ENCODE data around the gene NXPH2.
"Not testable (repeated sequence)": the region's sequence is repeated elsewhere in the genome, so short reads cannot be mapped to it uniquely, and the experiment has no call there.

Gene NXPH2

DNA sequence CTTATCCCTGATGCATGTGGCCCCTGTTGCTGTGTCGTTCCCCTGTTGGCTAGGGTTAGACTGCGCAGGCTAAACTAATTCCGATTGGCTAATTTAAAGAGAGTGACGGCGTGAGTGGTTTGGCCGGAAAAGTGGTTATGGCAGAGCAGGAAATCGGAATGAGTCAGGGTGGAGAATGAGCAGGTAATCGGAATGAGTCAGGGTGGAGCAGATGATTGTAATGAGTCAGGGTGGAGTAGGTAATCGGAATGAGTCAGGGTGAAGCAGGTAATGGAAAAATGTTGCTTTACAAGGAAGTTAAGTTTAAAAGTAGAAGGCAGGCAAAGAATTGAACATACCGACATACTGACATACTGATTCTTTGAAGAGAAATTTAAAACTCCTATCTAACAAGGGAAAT lies 135.4 kb downstream of the NXPH2 start:
- in situ Hi-C loops (cut with HindIII; ENCODE audit: low sequenced_read_pairs) = not testable (repeated sequence)

GRCh38 chr2:138640921-138641676 lies 139.1 kb downstream of the NXPH2 start:
- in situ Hi-C loops (cut with HindIII; ENCODE audit: low sequenced_read_pairs) = no loop called here

DNA sequence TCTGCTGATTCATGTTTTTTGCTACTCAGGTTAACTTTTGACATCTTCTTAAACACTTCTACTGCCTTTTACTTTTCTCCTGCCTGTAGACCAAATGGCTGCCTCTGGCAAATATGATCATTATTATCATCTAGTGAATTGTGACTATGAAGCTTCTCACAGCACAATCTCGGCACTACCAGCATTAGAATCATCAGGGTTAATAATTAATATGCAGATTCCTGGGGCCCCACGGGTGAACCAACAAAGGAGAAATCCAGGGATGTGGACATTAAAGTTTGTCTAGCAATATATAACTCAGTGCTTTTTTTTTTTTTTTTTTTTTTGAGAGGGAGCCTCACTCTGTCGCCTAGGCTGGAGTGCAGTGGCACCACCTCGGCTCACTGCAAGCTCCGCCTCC lies 142.5 kb downstream of the NXPH2 start:
- in situ Hi-C loops (cut with HindIII; ENCODE audit: low sequenced_read_pairs) = no loop called here

DNA sequence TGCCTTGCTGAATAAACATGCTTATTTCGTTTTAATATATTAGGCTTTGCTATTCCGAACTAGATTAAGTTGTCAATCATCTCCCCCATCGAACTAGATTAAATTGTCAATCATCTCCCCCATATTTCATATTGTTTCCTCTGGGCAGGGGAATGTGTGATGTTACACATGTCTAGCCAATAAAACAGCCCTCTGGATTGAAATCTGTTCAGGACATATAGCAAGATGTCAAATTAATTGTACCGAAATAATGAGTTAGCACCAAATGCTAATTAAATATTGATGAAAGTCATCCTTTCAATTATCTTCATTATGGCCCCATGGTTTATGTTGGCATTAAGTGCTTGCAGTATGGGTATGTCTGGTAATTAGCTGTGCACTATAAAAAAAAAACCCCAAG lies 143.1 kb downstream of the NXPH2 start:
- in situ Hi-C loops (cut with HindIII; ENCODE audit: low sequenced_read_pairs) = no loop called here

- in situ Hi-C loops (cut with HindIII; ENCODE audit: low sequenced_read_pairs) = no loop called here
Measured at GRCh38 chr2:138633049-138633448, 147.1 kb downstream of the NXPH2 start.

- in situ Hi-C loops (cut with HindIII; ENCODE audit: low sequenced_read_pairs) = no loop called here
Measured at GRCh38 chr2:138632066-138632620, 148.0 kb downstream of the NXPH2 start.

DNA sequence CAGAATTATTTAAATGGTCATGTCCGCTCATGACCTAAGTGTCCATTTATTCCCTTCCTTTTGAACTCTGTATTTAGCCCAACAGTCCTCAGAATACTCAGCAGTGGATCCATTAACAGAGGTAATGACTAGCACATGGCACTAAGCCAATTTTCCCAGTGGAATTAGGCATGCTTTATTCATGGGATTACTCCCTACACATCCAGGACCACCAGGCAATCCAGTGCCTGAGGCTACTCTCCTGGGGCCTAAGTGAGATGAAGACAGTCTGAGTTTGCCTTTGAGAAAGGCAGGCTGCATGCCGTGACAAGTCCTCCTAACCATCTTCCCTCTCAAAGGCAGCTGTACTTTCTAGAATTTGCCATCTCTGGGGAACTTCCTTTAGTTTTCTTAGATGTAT lies 150.0 kb downstream of the NXPH2 start:
- in situ Hi-C loops (cut with HindIII; ENCODE audit: low sequenced_read_pairs) = no loop called here

GRCh38 chr2:138626148-138626547 lies 154.0 kb downstream of the NXPH2 start:
- in situ Hi-C loops (cut with HindIII; ENCODE audit: low sequenced_read_pairs) = no loop called here

- in situ Hi-C loops (cut with HindIII; ENCODE audit: low sequenced_read_pairs) = no loop called here
Measured at GRCh38 chr2:138622613-138623012, 157.6 kb downstream of the NXPH2 start.

DNA sequence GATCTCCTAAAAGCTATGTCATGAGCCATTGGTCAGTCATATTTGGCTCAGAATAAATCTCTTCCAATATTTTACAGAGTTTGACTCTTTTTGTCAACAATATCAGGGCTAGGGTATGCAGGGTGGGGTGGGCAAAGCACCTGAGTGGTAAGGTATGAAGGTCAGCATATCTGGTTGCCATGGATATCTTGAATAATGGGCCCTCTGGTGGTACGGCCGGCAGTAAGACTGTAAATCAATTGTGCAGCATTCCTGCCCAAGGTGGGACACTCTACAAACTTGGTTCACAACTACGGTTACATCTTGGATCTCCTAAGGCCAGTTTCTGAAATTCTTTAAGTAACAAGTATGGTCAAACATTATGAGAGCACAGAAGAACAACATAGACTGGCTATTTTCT lies 159.1 kb downstream of the NXPH2 start:
- in situ Hi-C loops (cut with HindIII; ENCODE audit: low sequenced_read_pairs) = no loop called here

- in situ Hi-C loops (cut with HindIII; ENCODE audit: low sequenced_read_pairs) = no loop called here
Measured at GRCh38 chr2:138620431-138620830, 159.8 kb downstream of the NXPH2 start.
